ENCODE data around the gene HDAC2.
"Not testable (repeated sequence)": the region's sequence is repeated elsewhere in the genome, so short reads cannot be mapped to it uniquely, and the experiment has no call there.

Gene HDAC2

GRCh38 chr6:113970805-113971676 lies at the start of gene HDAC2:
Gene HDAC2, minus strand, starts transcription at chr6:113971148. Its CDS starts 240 bp downstream, at chr6:113970908.
- Histone ChIP-seq H3K27ac (ENCODE audit: low read depth, low read length) (peak within 1 kb of the TSS; percentile 93), H3K27me3 (ENCODE audit: control insufficient read depth, insufficient read depth, low read length) (no peaks in the 10 kb centered on the region), H3K4me1 (ENCODE audit: control insufficient read depth, insufficient read depth, low read length) (peaks cover 20% of the 10 kb centered on the region)

GRCh38 chr6:114020196-114020595 lies 49.2 kb upstream of the HDAC2 start:
- Histone ChIP-seq H3K36me3 (ENCODE audit: control insufficient read depth, insufficient read depth, low read length) (no peaks in the 10 kb centered on the region), H3K4me1 (ENCODE audit: control insufficient read depth, insufficient read depth, low read length) (no peaks in the 10 kb centered on the region; the same call in 1 of the 2 replicates), H3K9me3 (ENCODE audit: control insufficient read depth, insufficient read depth, low read depth, low read length) (peaks cover 14% of the 10 kb centered on the region; the same call in 1 of the 2 replicates), H3K4me3 (ENCODE audit: low read depth, low read length) (no peak overlapping the region), H3K9ac (ENCODE audit: low read length) (no peak overlapping the region), H3K27ac (ENCODE audit: low read depth, low read length) (no peak overlapping the region), H3K27me3 (ENCODE audit: control insufficient read depth, insufficient read depth, low read length) (no peaks in the 10 kb centered on the region)

More at GRCh38 chr6:113970805-113971676, at the start of gene HDAC2:
- peak within 1 kb of the TSS; percentile 99 for H3K4me3 ChIP-seq (ENCODE audit: low read depth, low read length)
- no peaks in the 10 kb centered on the region; the same call in 1 of the 2 replicates for H3K36me3 ChIP-seq (ENCODE audit: control insufficient read depth, insufficient read depth, low read length)
- H3K9ac ChIP-seq (ENCODE audit: low read length), result peak within 1 kb of the TSS; percentile 97
- no peaks in the 10 kb centered on the region for H3K9me3 ChIP-seq (ENCODE audit: control insufficient read depth, insufficient read depth, low read depth, low read length)

GRCh38 chr6:114017146-114017545 lies 46.2 kb upstream of the HDAC2 start:
- peaks cover 14% of the 10 kb centered on the region; the same call in 1 of the 2 replicates for H3K9me3 ChIP-seq (ENCODE audit: control insufficient read depth, insufficient read depth, low read depth, low read length)
- not testable (repeated sequence) for H3K36me3 ChIP-seq (ENCODE audit: control insufficient read depth, insufficient read depth, low read length); H3K9ac ChIP-seq (ENCODE audit: low read length); H3K4me1 ChIP-seq (ENCODE audit: control insufficient read depth, insufficient read depth, low read length); H3K4me3 ChIP-seq (ENCODE audit: low read depth, low read length); H3K27ac ChIP-seq (ENCODE audit: low read depth, low read length); H3K27me3 ChIP-seq (ENCODE audit: control insufficient read depth, insufficient read depth, low read length)

GRCh38 chr6:114014106-114014505 lies 43.2 kb upstream of the HDAC2 start:
- H3K4me3 ChIP-seq (ENCODE audit: low read depth, low read length), result peak overlapping the region; percentile 18; the same call in 1 of the 2 replicates
- not testable (repeated sequence) for H3K36me3 ChIP-seq (ENCODE audit: control insufficient read depth, insufficient read depth, low read length); H3K27ac ChIP-seq (ENCODE audit: low read depth, low read length); H3K27me3 ChIP-seq (ENCODE audit: control insufficient read depth, insufficient read depth, low read length)
- H3K9me3 ChIP-seq (ENCODE audit: control insufficient read depth, insufficient read depth, low read depth, low read length), result peaks cover 12% of the 10 kb centered on the region; the same call in 1 of the 2 replicates
- peaks cover 23% of the 10 kb centered on the region for H3K4me1 ChIP-seq (ENCODE audit: control insufficient read depth, insufficient read depth, low read length)
- peak overlapping the region; percentile 64 for H3K9ac ChIP-seq (ENCODE audit: low read length)

GRCh38 chr6:114011486-114011885 lies 40.5 kb upstream of the HDAC2 start:
- not testable (repeated sequence) for H3K27me3 ChIP-seq (ENCODE audit: control insufficient read depth, insufficient read depth, low read length); H3K36me3 ChIP-seq (ENCODE audit: control insufficient read depth, insufficient read depth, low read length); H3K4me3 ChIP-seq (ENCODE audit: low read depth, low read length); H3K9me3 ChIP-seq (ENCODE audit: control insufficient read depth, insufficient read depth, low read depth, low read length)
- Histone ChIP-seq H3K27ac (ENCODE audit: low read depth, low read length) (peak overlapping the region; percentile 94; the same call in 1 of the 2 replicates), H3K4me1 (ENCODE audit: control insufficient read depth, insufficient read depth, low read length) (peaks cover 43% of the 10 kb centered on the region), H3K9ac (ENCODE audit: low read length) (peak overlapping the region; percentile 87)

GRCh38 chr6:114010540-114010939 lies 39.6 kb upstream of the HDAC2 start:
- peak overlapping the region; percentile 38; the same call in 1 of the 2 replicates for H3K4me3 ChIP-seq (ENCODE audit: low read depth, low read length)
- H3K27ac ChIP-seq (ENCODE audit: low read depth, low read length), result peak overlapping the region; percentile 94; the same call in 1 of the 2 replicates

GRCh38 chr6:114009192-114009591 lies 38.2 kb upstream of the HDAC2 start:
- H3K9me3 ChIP-seq (ENCODE audit: control insufficient read depth, insufficient read depth, low read depth, low read length), result no peaks in the 10 kb centered on the region
- H3K4me3 ChIP-seq (ENCODE audit: low read depth, low read length), result peak overlapping the region; percentile 38
- H3K9ac ChIP-seq (ENCODE audit: low read length), result peak overlapping the region; percentile 87
- no peaks in the 10 kb centered on the region for H3K36me3 ChIP-seq (ENCODE audit: control insufficient read depth, insufficient read depth, low read length)
- peak overlapping the region; percentile 94 for H3K27ac ChIP-seq (ENCODE audit: low read depth, low read length)
- peaks cover 43% of the 10 kb centered on the region for H3K4me1 ChIP-seq (ENCODE audit: control insufficient read depth, insufficient read depth, low read length)
- H3K27me3 ChIP-seq (ENCODE audit: control insufficient read depth, insufficient read depth, low read length), result no peaks in the 10 kb centered on the region

More at GRCh38 chr6:114010540-114010939, 39.6 kb upstream of the HDAC2 start:
- Histone ChIP-seq H3K9me3 (ENCODE audit: control insufficient read depth, insufficient read depth, low read depth, low read length) (no peaks in the 10 kb centered on the region), H3K36me3 (ENCODE audit: control insufficient read depth, insufficient read depth, low read length) (no peaks in the 10 kb centered on the region), H3K27me3 (ENCODE audit: control insufficient read depth, insufficient read depth, low read length) (no peaks in the 10 kb centered on the region), H3K9ac (ENCODE audit: low read length) (peak overlapping the region; percentile 87), H3K4me1 (ENCODE audit: control insufficient read depth, insufficient read depth, low read length) (peaks cover 43% of the 10 kb centered on the region)

- H3K4me3 ChIP-seq (ENCODE audit: low read depth, low read length), result peak overlapping the region; percentile 21; the same call in 1 of the 2 replicates
- peak overlapping the region; percentile 94; the same call in 1 of the 2 replicates for H3K27ac ChIP-seq (ENCODE audit: low read depth, low read length)
- H3K9ac ChIP-seq (ENCODE audit: low read length), result no peak overlapping the region
- no peaks in the 10 kb centered on the region for H3K36me3 ChIP-seq (ENCODE audit: control insufficient read depth, insufficient read depth, low read length)
- H3K4me1 ChIP-seq (ENCODE audit: control insufficient read depth, insufficient read depth, low read length), result peaks cover 43% of the 10 kb centered on the region
- no peaks in the 10 kb centered on the region for H3K27me3 ChIP-seq (ENCODE audit: control insufficient read depth, insufficient read depth, low read length)
- H3K9me3 ChIP-seq (ENCODE audit: control insufficient read depth, insufficient read depth, low read depth, low read length), result no peaks in the 10 kb centered on the region
Observed at GRCh38 chr6:114008331-114008730, 37.4 kb upstream of the HDAC2 start.

GRCh38 chr6:114007516-114007915 lies 36.6 kb upstream of the HDAC2 start:
- Histone ChIP-seq H3K4me3 (ENCODE audit: low read depth, low read length) (no peak overlapping the region; the same call in 1 of the 2 replicates), H3K9ac (ENCODE audit: low read length) (peak overlapping the region; percentile 29), H3K9me3 (ENCODE audit: control insufficient read depth, insufficient read depth, low read depth, low read length) (no peaks in the 10 kb centered on the region), H3K4me1 (ENCODE audit: control insufficient read depth, insufficient read depth, low read length) (peaks cover 48% of the 10 kb centered on the region), H3K27me3 (ENCODE audit: control insufficient read depth, insufficient read depth, low read length) (no peaks in the 10 kb centered on the region), H3K36me3 (ENCODE audit: control insufficient read depth, insufficient read depth, low read length) (no peaks in the 10 kb centered on the region), H3K27ac (ENCODE audit: low read depth, low read length) (peak overlapping the region; percentile 94; the same call in 1 of the 2 replicates)

GRCh38 chr6:114001354-114001753 lies 30.4 kb upstream of the HDAC2 start:
- H3K4me1 ChIP-seq (ENCODE audit: control insufficient read depth, insufficient read depth, low read length), result peaks cover 8% of the 10 kb centered on the region
- H3K36me3 ChIP-seq (ENCODE audit: control insufficient read depth, insufficient read depth, low read length), result no peaks in the 10 kb centered on the region; the same call in 1 of the 2 replicates
- H3K27me3 ChIP-seq (ENCODE audit: control insufficient read depth, insufficient read depth, low read length), result no peaks in the 10 kb centered on the region
- H3K4me3 ChIP-seq (ENCODE audit: low read depth, low read length), result no peak overlapping the region
- H3K9me3 ChIP-seq (ENCODE audit: control insufficient read depth, insufficient read depth, low read depth, low read length), result no peaks in the 10 kb centered on the region; the same call in 1 of the 2 replicates
- no peak overlapping the region for H3K9ac ChIP-seq (ENCODE audit: low read length)
- no peak overlapping the region for H3K27ac ChIP-seq (ENCODE audit: low read depth, low read length)

- Histone ChIP-seq H3K36me3 (ENCODE audit: control insufficient read depth, insufficient read depth, low read length) (no peaks in the 10 kb centered on the region; the same call in 1 of the 2 replicates), H3K27ac (ENCODE audit: low read depth, low read length) (no peak overlapping the region), H3K4me3 (ENCODE audit: low read depth, low read length) (no peak overlapping the region), H3K9me3 (ENCODE audit: control insufficient read depth, insufficient read depth, low read depth, low read length) (no peaks in the 10 kb centered on the region; the same call in 1 of the 2 replicates), H3K4me1 (ENCODE audit: control insufficient read depth, insufficient read depth, low read length) (peaks cover 17% of the 10 kb centered on the region), H3K9ac (ENCODE audit: low read length) (no peak overlapping the region), H3K27me3 (ENCODE audit: control insufficient read depth, insufficient read depth, low read length) (no peaks in the 10 kb centered on the region)
Observed at GRCh38 chr6:114000069-114000468, 29.1 kb upstream of the HDAC2 start.

Measured in HUES6 (cell line).